ACC112 (cell line): ENCODE data around the gene LZIC.

Experiments
- H2AFZ ChIP-seq: fragments of 200-600 bp; sonication (generic); one replicate; pipeline ENCODE4 v1.6.0; 2017; ENCODE audit warnings: antibody characterized with exemption, low read length; ENCODE audit not compliant: unreplicated experiment
- H3K27ac ChIP-seq: fragments of 200-600 bp; sonication (generic); 2 replicates; pipeline ENCODE4 v1.5.1; 2014; ENCODE audit warnings: low read depth, mild to moderate bottlenecking, antibody characterized with exemption, low read length, moderate library complexity
- H3K27me3 ChIP-seq: fragments of 200-600 bp; sonication (generic); 2 replicates; pipeline ENCODE4 v1.6.1; 2014; ENCODE audit warnings: mild to moderate bottlenecking, antibody characterized with exemption, low read length, moderate library complexity, mixed read lengths; ENCODE audit not compliant: insufficient read depth
- H3K36me3 ChIP-seq: fragments of 200-600 bp; sonication (generic); 2 replicates; pipeline ENCODE4 v1.6.1; 2016; ENCODE audit warnings: mild to moderate bottlenecking, antibody characterized with exemption, low read length, moderate library complexity, mixed read lengths; ENCODE audit not compliant: insufficient read depth
- H3K4me1 ChIP-seq: fragments of 200-600 bp; sonication (generic); one replicate; pipeline ENCODE4 v1.6.1; 2016; ENCODE audit warnings: low read length, mixed read lengths; ENCODE audit not compliant: insufficient read depth, unreplicated experiment, control insufficient read depth
- H3K4me3 ChIP-seq: fragments of 200-600 bp; sonication (generic); 2 replicates; pipeline ENCODE4 v1.5.1; 2014; ENCODE audit warnings: mild to moderate bottlenecking, low read depth, low read length
- H3K79me2 ChIP-seq: fragments of 200-600 bp; sonication (generic); one replicate; pipeline ENCODE4 v1.6.0; 2016; ENCODE audit warnings: low read length; ENCODE audit not compliant: control insufficient read depth, unreplicated experiment, insufficient read depth

The LZIC gene

GRCh38 chr1:9886092-9886742 lies 57.0 kb downstream of the LZIC start:
- Histone ChIP-seq H3K4me1 (peaks cover 27% of the 10 kb centered on the region), H3K4me3 (no peak overlapping the region), H2AFZ (no peak overlapping the region), H3K27me3 (no peaks in the 10 kb centered on the region), H3K79me2 (no peaks in the 10 kb centered on the region), H3K36me3 (no peaks in the 10 kb centered on the region), H3K27ac (no peak overlapping the region)

DNA sequence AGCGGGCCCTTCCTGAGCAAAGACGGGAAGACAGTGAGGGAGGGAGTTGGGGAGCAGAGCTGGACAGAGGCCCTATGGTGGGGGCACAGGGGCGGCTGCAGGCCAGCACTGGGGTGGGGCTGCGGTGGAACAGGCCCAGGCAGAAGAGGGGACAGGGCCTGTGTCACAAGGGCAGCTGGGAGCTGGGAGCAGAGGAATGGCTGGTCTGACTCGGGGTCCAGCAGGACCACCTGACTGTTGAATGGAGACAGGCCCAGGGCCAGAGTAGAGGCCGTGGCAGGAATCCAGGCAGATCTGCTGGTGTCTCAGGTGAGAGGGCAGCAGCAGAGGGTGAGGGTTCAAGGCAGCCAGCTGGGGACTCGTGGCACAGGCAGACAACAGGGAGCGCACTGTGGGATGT lies 58.4 kb downstream of the LZIC start:
- Histone ChIP-seq H3K4me3 (no peak overlapping the region), H3K27me3 (no peaks in the 10 kb centered on the region), H2AFZ (no peak overlapping the region), H3K79me2 (no peaks in the 10 kb centered on the region), H3K27ac (no peak overlapping the region), H3K36me3 (no peaks in the 10 kb centered on the region), H3K4me1 (peaks cover 14% of the 10 kb centered on the region)

DNA sequence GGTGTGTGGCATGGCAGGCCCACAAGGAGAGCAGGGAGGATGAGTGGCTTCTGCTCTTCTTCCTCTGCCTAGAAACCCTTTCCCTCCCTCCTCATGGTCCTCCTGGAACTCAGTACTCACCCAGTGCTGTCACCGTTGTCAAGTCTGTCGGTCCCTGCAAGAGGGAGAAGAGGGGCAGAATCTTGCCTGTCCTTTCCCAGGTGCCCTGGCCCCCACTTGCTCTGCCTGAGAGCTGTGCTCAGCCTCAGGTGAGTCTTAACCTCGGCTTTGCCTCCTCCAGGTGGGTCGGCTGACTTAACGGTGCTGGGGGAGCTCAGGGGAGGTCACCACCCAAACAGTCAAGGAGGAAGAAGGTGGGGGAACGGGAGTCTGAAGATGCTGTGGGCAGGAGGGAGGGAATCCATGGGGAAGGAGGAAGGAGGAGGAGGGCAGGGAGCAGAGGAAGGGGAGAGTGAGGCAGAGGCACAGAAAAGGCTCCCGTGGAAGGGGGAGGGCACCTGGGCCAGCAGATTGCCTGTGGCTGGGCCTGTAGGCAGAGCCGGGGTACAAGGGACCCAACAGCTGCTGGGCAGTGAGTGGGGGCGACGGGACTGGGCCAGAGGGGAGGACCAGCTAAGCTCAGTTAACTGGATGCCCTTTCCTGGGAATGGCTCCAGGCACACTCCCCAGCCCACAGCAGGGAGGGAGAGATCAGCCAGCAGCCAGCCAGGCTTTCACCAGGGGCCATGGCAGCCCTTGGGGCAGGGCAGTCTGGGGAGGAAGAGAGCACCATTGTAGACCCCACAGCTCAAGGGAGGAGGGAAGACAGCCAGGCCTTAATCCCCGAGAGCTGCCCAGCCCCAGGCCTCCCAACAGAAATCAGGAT lies 59.4 kb downstream of the LZIC start:
- H3K79me2 ChIP-seq = no peaks in the 10 kb centered on the region
- H2AFZ ChIP-seq = no peak overlapping the region
- no peak overlapping the region for H3K27ac ChIP-seq

GRCh38 chr1:9882945-9883303 lies 60.3 kb downstream of the LZIC start:
- Histone ChIP-seq H3K36me3 (no peaks in the 10 kb centered on the region), H3K4me3 (no peak overlapping the region), H3K27ac (no peak overlapping the region), H3K27me3 (no peaks in the 10 kb centered on the region), H3K4me1 (peaks cover 12% of the 10 kb centered on the region), H3K79me2 (no peaks in the 10 kb centered on the region), H2AFZ (no peak overlapping the region)

More for the DNA sequence above, 59.4 kb downstream of the LZIC start:
- no peaks in the 10 kb centered on the region for H3K27me3 ChIP-seq
- H3K36me3 ChIP-seq = no peaks in the 10 kb centered on the region
- no peak overlapping the region for H3K4me3 ChIP-seq
- peaks cover 12% of the 10 kb centered on the region for H3K4me1 ChIP-seq

DNA sequence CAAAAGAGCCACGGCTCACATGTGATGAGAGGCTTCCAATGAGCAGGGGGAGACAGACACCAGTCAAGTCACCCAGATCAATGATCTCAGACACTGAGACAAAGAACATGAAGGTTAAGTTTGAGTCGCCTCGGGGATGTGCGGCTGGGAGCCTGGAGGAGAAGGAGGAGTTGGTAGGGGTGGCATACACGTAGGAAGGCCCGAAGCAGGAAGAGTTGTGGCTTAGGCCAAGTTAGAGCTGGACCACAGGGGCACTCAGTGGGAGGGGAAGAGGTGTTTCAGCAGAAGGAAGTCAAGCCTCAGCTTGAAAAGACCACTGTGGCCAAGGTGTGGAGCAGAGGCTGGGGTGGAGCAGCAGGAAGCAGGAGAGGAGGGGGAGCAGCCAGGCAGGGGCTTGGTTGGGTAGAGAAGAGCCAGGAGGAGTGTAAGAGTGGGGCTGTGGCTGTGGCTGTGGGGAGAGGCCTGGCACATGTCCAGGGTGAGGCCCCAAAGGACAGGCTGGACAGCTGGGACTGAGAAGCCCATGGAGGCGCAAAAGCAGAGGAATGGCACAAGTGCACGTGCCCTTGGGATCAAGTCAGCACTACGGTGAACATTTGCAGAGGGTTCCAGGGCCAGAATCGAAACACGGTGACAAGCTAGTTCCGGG lies 60.8 kb downstream of the LZIC start:
- no peak overlapping the region for H3K4me3 ChIP-seq
- no peaks in the 10 kb centered on the region for H3K79me2 ChIP-seq
- no peak overlapping the region for H3K27ac ChIP-seq
- no peaks in the 10 kb centered on the region for H3K36me3 ChIP-seq
- H2AFZ ChIP-seq = no peak overlapping the region
- H3K4me1 ChIP-seq = peaks cover 12% of the 10 kb centered on the region
- no peaks in the 10 kb centered on the region for H3K27me3 ChIP-seq

- H3K27me3 ChIP-seq = no peaks in the 10 kb centered on the region
- no peak overlapping the region for H3K27ac ChIP-seq
- no peak overlapping the region for H3K4me3 ChIP-seq
- H3K36me3 ChIP-seq = no peaks in the 10 kb centered on the region
- H2AFZ ChIP-seq = no peak overlapping the region
- peaks cover 12% of the 10 kb centered on the region for H3K4me1 ChIP-seq
- H3K79me2 ChIP-seq = no peaks in the 10 kb centered on the region
Measured at GRCh38 chr1:9881838-9882249, 61.3 kb downstream of the LZIC start.
